WTC11 (cell line): Measurements from ENCODE around the gene SLC30A1. TPM values are rescaled to one million over a fixed set of nuclear protein-coding genes. Genes with fewer than 3 reads are reported as not detected.

Experiments
- ATAC-seq: fragments of 200-7000 bp; cut with Tn5 transposase; 2 replicates; pipeline ENCODE4 v1.10.0; 2021; ENCODE audit warnings: mild to moderate bottlenecking, moderate library complexity
- CTCF ChIA-PET: fragments of 300-600 bp; sonication (Branson Sonifier 250); formaldehyde crosslinking; loops from one replicate; lab custom pipeline; 2021; ENCODE audit warnings: antibody characterized with exemption; lab: Charles Lee
- POLR2A ChIA-PET: fragments of 350-600 bp; sonication (Branson Sonifier 250); formaldehyde crosslinking; loops from one replicate; lab custom pipeline; 2021; ENCODE audit warnings: antibody characterized with exemption; lab: Charles Lee
- DNase-seq: peaks from one replicate; pipeline ENCODE4 v3.0.0; 2021; ENCODE audit warnings: low spot score
- H3K27ac Mint-ChIP-seq: 2 replicates; pipeline ENCODE4 v1.8.0; 2021; ENCODE audit warnings: mixed read lengths
- H3K27me3 Mint-ChIP-seq: 2 replicates; pipeline ENCODE4 v1.8.0; 2021; ENCODE audit warnings: low read depth, mild to moderate bottlenecking, moderate library complexity, mixed read lengths
- H3K36me3 Mint-ChIP-seq: 2 replicates; pipeline ENCODE4 v1.8.0; 2021; ENCODE audit warnings: mixed read lengths
- H3K4me1 Mint-ChIP-seq: 2 replicates; pipeline ENCODE4 v1.8.0; 2022; ENCODE audit warnings: mixed read lengths
- H3K4me3 Mint-ChIP-seq: 2 replicates; pipeline ENCODE4 v1.8.0; 2021; ENCODE audit warnings: mild to moderate bottlenecking, moderate library complexity, mixed read lengths
- H3K9me3 Mint-ChIP-seq: 2 replicates; pipeline ENCODE4 v1.8.0; 2021; ENCODE audit warnings: mixed read lengths
- ATF1 ChIP-seq: sonication (generic); formaldehyde crosslinking; IDR thresholded peaks from 2 replicates; pipeline ENCODE4 v1.8.1; 2023; ENCODE audit warnings: mild to moderate bottlenecking, moderate library complexity, missing genetic modification reagents
- ELF4 ChIP-seq: sonication (generic); formaldehyde crosslinking; IDR thresholded peaks from 2 replicates; pipeline ENCODE4 v1.8.1; 2022; ENCODE audit warnings: low read depth, mild to moderate bottlenecking, moderate library complexity, missing genetic modification reagents
- ESRRA ChIP-seq: sonication (generic); formaldehyde crosslinking; IDR thresholded peaks from 2 replicates; pipeline ENCODE4 v1.8.1; 2022; ENCODE audit warnings: mild to moderate bottlenecking, missing genetic modification reagents, borderline replicate concordance
- ETV6 ChIP-seq: sonication (generic); formaldehyde crosslinking; IDR thresholded peaks from 2 replicates; pipeline ENCODE4 v1.8.1; 2022; ENCODE audit warnings: mild to moderate bottlenecking, missing genetic modification reagents
- GABPB1 ChIP-seq: sonication (generic); formaldehyde crosslinking; IDR thresholded peaks from 2 replicates; pipeline ENCODE4 v1.8.1; 2023; ENCODE audit warnings: mild to moderate bottlenecking, missing genetic modification reagents
- IRF2 ChIP-seq: sonication (generic); formaldehyde crosslinking; IDR thresholded peaks from 2 replicates; pipeline ENCODE4 v1.8.0; 2022; ENCODE audit warnings: low read depth, missing genetic modification reagents, borderline replicate concordance
- JUN ChIP-seq: sonication (generic); formaldehyde crosslinking; IDR thresholded peaks from 2 replicates; pipeline ENCODE4 v1.8.0; 2023; ENCODE audit warnings: mild to moderate bottlenecking, missing genetic modification reagents
- NR2C2 ChIP-seq: sonication (generic); formaldehyde crosslinking; IDR thresholded peaks from 2 replicates; pipeline ENCODE4 v1.8.0; 2022; ENCODE audit warnings: mild to moderate bottlenecking, missing genetic modification reagents
- NR3C1 ChIP-seq: sonication (generic); formaldehyde crosslinking; conservative IDR thresholded peaks from 2 replicates; pipeline ENCODE4 v1.8.1; 2023; ENCODE audit warnings: low read depth, mild to moderate bottlenecking, missing genetic modification reagents
- OVOL2 ChIP-seq: fragments of 250-450 bp; sonication (Bioruptor Pico); IDR thresholded peaks from 2 replicates; pipeline ENCODE4 v1.9.0; 2021; ENCODE audit warnings: mild to moderate bottlenecking, borderline replicate concordance
- TCF7 ChIP-seq: sonication (generic); formaldehyde crosslinking; IDR thresholded peaks from 2 replicates; pipeline ENCODE4 v1.8.0; 2022; ENCODE audit warnings: mild to moderate bottlenecking, low read depth, missing genetic modification reagents, moderate library complexity
- ZNF138 ChIP-seq: sonication (generic); formaldehyde crosslinking; conservative IDR thresholded peaks from 2 replicates; pipeline ENCODE4 v1.8.1; 2022; ENCODE audit warnings: mild to moderate bottlenecking, moderate library complexity, missing genetic modification reagents
- total RNA-seq: library from RNA; stranded (reverse); gene quantifications from 3 replicates; pipeline ENCODE4 v1.2.3, GENCODE V29; 2021
- TF ChIP-seq, protein P1 (sequence below): sonication (generic); formaldehyde crosslinking; IDR thresholded peaks from 2 replicates; pipeline ENCODE4 v1.8.0; 2023; ENCODE audit warnings: mild to moderate bottlenecking, missing genetic modification reagents
- TF ChIP-seq, protein P2 (sequence below): sonication (generic); formaldehyde crosslinking; IDR thresholded peaks from 2 replicates; pipeline ENCODE4 v1.8.0; 2022; ENCODE audit warnings: missing genetic modification reagents
- TF ChIP-seq, protein P3 (sequence below): sonication (generic); formaldehyde crosslinking; IDR thresholded peaks from 2 replicates; pipeline ENCODE4 v1.8.1; 2023; ENCODE audit warnings: mild to moderate bottlenecking, missing genetic modification reagents
- TF ChIP-seq, protein P4 (sequence below): sonication (generic); formaldehyde crosslinking; IDR thresholded peaks from 2 replicates; pipeline ENCODE4 v1.8.0; 2022; ENCODE audit warnings: mild to moderate bottlenecking, missing genetic modification reagents

SLC30A1 gene
- total RNA-seq, 1 experiment from 2014 or later, result 20.0 TPM

DNA sequence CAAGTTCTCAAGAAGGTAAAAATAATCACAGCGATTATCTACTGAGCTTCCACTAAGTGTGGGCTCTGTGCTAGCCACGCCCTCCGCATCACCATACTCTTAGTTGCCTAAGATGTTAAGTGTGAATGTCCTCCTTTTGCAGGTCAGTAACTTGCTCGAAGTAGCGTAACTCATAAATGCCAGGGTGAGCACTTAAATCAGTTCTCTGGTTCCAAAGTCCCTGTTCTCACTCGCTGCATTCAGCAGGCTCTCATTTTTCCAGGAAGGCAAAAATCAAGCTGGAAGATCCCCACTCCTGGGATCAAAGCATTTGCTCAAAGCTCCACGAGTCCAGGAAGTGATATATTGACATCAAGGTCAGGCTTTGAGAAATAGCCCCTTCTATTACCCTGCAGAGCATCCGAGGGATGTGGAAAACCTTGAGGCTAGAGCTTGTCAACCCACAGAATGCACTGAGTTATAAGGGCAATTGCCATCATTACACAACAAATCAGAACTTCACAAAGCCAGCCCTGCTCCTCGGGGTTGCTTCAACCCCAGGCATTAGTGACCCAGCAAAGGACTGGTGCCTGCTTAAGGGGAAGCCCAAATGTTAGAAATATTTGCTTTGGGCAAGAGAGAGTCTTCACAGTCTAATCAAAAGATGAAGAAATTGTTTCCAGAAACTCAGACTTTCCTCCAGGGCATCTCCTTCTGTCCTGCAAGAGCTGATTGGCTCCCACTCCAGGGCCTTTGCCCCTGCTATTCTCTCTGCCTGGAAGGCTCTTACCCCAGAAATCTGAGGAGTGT is 19.5 kb downstream of the SLC30A1 start (continued):
- no peak for TF ChIP-seq IRF2 (CRISPR knock-in tag)

DNA sequence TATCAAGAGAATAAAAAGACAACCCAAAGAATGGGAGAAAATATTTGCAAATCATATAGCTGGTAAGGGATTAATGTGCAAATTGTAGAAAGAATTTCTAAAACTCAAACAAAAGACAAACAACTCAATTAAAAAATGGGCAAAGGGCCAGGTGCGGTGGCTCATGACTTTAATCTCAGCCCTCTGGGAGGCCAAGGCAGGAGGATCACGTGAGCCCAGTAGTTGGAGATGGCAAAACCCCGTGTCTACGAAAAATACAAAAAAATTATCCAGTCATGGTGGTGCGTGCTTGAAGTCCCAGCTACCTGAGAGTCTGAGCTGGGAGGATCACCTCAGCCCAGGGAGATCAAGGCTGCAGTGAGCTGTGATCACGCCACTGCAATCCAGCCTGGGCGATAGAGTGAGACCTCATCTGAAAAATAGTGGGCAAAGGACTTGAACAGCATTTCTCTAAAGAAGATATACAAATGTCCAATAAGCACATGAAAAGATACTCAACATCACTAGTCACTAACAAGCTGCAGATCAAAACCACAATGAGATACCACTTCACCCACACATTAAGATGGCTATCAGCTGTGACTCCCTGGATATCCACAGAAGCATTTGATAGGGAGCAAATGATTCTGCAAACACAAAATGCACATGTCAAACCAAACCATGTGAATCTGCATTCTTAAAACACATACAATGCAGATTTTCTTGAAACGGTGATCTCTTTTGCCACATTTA is 20.9 kb downstream of the SLC30A1 start:
- no peaks in the 10 kb centered on the region for H3K4me1 Mint-ChIP-seq
- no peak overlapping the region for H3K4me3 Mint-ChIP-seq
- no peaks in the 10 kb centered on the region; the same call in 1 of the 2 replicates for H3K27me3 Mint-ChIP-seq
- no peak for ATAC-seq
- ChIA-PET CTCF (no interaction called here), POLR2A (no interaction called here)
- no peaks in the 10 kb centered on the region for H3K36me3 Mint-ChIP-seq
- DNase-seq, result no peak
- peaks cover 3% of the 10 kb centered on the region for H3K9me3 Mint-ChIP-seq
- TF ChIP-seq, protein P1, sequence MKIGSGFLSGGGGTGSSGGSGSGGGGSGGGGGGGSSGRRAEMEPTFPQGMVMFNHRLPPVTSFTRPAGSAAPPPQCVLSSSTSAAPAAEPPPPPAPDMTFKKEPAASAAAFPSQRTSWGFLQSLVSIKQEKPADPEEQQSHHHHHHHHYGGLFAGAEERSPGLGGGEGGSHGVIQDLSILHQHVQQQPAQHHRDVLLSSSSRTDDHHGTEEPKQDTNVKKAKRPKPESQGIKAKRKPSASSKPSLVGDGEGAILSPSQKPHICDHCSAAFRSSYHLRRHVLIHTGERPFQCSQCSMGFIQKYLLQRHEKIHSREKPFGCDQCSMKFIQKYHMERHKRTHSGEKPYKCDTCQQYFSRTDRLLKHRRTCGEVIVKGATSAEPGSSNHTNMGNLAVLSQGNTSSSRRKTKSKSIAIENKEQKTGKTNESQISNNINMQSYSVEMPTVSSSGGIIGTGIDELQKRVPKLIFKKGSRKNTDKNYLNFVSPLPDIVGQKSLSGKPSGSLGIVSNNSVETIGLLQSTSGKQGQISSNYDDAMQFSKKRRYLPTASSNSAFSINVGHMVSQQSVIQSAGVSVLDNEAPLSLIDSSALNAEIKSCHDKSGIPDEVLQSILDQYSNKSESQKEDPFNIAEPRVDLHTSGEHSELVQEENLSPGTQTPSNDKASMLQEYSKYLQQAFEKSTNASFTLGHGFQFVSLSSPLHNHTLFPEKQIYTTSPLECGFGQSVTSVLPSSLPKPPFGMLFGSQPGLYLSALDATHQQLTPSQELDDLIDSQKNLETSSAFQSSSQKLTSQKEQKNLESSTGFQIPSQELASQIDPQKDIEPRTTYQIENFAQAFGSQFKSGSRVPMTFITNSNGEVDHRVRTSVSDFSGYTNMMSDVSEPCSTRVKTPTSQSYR (CRISPR knock-in tag), result no peak
- TF ChIP-seq NR2C2 (CRISPR knock-in tag) (no peak), ELF4 (CRISPR knock-in tag) (no peak), JUN (no peak), NR3C1 (CRISPR knock-in tag) (no peak), ZNF138 (CRISPR knock-in tag) (no peak), TCF7 (CRISPR knock-in tag) (no peak)
- TF ChIP-seq, protein P2, sequence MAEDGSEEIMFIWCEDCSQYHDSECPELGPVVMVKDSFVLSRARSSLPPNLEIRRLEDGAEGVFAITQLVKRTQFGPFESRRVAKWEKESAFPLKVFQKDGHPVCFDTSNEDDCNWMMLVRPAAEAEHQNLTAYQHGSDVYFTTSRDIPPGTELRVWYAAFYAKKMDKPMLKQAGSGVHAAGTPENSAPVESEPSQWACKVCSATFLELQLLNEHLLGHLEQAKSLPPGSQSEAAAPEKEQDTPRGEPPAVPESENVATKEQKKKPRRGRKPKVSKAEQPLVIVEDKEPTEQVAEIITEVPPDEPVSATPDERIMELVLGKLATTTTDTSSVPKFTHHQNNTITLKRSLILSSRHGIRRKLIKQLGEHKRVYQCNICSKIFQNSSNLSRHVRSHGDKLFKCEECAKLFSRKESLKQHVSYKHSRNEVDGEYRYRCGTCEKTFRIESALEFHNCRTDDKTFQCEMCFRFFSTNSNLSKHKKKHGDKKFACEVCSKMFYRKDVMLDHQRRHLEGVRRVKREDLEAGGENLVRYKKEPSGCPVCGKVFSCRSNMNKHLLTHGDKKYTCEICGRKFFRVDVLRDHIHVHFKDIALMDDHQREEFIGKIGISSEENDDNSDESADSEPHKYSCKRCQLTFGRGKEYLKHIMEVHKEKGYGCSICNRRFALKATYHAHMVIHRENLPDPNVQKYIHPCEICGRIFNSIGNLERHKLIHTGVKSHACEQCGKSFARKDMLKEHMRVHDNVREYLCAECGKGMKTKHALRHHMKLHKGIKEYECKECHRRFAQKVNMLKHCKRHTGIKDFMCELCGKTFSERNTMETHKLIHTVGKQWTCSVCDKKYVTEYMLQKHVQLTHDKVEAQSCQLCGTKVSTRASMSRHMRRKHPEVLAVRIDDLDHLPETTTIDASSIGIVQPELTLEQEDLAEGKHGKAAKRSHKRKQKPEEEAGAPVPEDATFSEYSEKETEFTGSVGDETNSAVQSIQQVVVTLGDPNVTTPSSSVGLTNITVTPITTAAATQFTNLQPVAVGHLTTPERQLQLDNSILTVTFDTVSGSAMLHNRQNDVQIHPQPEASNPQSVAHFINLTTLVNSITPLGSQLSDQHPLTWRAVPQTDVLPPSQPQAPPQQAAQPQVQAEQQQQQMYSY, result no peak
- TF ChIP-seq, protein P3, sequence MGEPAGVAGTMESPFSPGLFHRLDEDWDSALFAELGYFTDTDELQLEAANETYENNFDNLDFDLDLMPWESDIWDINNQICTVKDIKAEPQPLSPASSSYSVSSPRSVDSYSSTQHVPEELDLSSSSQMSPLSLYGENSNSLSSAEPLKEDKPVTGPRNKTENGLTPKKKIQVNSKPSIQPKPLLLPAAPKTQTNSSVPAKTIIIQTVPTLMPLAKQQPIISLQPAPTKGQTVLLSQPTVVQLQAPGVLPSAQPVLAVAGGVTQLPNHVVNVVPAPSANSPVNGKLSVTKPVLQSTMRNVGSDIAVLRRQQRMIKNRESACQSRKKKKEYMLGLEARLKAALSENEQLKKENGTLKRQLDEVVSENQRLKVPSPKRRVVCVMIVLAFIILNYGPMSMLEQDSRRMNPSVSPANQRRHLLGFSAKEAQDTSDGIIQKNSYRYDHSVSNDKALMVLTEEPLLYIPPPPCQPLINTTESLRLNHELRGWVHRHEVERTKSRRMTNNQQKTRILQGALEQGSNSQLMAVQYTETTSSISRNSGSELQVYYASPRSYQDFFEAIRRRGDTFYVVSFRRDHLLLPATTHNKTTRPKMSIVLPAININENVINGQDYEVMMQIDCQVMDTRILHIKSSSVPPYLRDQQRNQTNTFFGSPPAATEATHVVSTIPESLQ, result no peak
- H3K27ac Mint-ChIP-seq, result no peak overlapping the region

DNA sequence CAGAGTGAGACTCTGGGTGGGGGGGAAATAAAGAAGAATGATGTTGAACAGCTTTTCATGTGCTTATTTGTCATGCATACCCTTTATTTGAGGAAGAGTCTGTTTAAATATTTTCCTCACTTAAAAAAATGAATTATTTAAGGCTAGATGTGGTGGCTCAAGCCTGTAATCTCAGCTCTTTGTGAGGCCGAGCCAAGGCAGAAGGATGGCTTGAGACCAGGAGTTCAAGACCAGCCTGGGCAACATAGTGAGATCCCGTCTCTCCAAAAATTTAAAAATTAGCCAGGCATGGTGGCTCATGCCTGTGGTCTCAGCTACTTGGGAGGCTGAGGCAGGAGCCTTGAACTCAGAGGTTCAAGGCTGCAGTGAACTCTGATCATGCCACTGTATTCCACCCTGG is 25.4 kb downstream of the SLC30A1 start:
- no peak for DNase-seq
- CTCF ChIA-PET, result no interaction called here
- Mint-ChIP-seq H3K27me3 (no peaks in the 10 kb centered on the region; the same call in 1 of the 2 replicates), H3K27ac (no peak overlapping the region), H3K9me3 (no peaks in the 10 kb centered on the region), H3K4me1 (no peaks in the 10 kb centered on the region; the same call in 1 of the 2 replicates), H3K36me3 (no peaks in the 10 kb centered on the region), H3K4me3 (no peak overlapping the region)
- ATAC-seq, result no peak
- TF ChIP-seq ETV6 (CRISPR knock-in tag) (no peak), GABPB1 (CRISPR knock-in tag) (no peak), OVOL2 (CRISPR knock-in tag) (no peak), ESRRA (CRISPR knock-in tag) (no peak), ATF1 (CRISPR knock-in tag) (no peak)
- TF ChIP-seq, protein P4, sequence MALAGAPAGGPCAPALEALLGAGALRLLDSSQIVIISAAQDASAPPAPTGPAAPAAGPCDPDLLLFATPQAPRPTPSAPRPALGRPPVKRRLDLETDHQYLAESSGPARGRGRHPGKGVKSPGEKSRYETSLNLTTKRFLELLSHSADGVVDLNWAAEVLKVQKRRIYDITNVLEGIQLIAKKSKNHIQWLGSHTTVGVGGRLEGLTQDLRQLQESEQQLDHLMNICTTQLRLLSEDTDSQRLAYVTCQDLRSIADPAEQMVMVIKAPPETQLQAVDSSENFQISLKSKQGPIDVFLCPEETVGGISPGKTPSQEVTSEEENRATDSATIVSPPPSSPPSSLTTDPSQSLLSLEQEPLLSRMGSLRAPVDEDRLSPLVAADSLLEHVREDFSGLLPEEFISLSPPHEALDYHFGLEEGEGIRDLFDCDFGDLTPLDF, result no peak
- POLR2A ChIA-PET, result no interaction called here
